HG02973 (cell line): ENCODE data around the gene NACC2.

Experiments used
- ATAC-seq: cut with Tn5 transposase; IDR thresholded peaks from one replicate; pipeline ENCODE4 v1.9.1; 2021; ENCODE audit warnings: moderate library complexity; ENCODE audit not compliant: unreplicated experiment

The NACC2 gene

DNA sequence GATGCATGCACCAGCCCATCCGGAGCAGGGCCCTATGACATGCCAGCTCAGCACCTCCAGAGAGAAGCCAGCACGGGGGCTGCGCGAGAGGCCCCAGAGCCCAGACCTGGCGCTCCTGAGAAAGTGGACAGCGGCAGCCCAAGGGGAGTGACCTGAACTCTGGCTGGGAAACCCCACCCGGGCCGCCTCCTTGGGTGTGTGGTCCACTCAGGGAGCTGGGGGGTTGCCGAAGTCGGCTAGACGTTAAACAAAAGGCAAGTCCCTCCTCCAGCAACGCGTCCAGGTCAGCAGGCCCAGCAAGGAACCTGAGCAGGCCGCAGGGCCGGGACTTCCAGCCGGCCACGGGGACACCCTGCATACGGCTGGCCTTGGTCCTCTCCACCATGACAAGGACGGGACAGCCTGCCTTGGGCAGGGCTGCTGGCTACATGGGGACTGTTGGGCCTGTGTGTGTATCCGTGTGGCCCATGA is 35.7 kb downstream of the NACC2 start:
- no peak for ATAC-seq

DNA sequence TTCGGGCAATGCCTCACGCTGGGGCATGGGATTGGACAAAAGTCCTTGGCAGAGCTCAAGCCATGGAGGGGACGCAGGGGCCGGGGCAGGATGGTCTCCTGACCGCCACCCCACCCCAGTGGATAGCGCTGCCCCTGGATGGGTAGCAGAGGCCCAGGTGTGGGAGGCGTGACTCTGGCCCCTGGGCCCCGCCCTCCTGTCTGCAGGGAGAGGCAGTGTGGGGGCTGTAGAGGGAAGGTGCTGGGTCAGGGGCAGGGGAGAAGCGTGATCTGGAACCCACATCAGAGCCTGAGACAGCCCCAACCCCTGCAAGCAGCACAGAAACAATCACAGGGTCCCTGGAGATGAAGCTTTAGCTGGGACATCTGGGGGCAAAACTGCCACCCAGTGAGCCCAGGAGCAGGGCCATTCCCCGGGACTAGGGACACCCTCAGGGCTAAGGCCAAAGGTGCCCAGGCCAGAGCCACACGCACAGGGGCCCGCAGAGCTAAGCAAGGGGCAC is 36.2 kb downstream of the NACC2 start:
- ATAC-seq: no peak

DNA sequence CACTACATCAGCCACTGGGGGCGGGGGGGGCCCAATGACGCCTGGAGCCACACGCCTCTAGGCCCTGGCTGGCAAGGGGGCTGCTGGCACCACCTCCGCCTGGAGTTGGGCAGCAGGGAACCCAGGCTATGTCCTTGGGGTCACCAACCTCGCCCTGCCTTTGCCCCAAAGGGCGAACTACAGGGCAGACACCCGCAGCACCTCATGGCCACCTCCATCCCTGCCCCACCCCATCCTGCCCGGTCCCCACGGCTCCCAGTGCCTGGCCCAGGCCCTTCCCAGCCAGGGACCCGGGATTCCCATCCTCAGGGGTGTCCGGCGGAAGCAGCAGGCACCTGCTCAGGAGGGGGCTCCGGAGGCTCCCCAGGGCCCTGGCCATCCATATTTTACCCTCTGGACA is 37.0 kb downstream of the NACC2 start:
- no peak for ATAC-seq

DNA sequence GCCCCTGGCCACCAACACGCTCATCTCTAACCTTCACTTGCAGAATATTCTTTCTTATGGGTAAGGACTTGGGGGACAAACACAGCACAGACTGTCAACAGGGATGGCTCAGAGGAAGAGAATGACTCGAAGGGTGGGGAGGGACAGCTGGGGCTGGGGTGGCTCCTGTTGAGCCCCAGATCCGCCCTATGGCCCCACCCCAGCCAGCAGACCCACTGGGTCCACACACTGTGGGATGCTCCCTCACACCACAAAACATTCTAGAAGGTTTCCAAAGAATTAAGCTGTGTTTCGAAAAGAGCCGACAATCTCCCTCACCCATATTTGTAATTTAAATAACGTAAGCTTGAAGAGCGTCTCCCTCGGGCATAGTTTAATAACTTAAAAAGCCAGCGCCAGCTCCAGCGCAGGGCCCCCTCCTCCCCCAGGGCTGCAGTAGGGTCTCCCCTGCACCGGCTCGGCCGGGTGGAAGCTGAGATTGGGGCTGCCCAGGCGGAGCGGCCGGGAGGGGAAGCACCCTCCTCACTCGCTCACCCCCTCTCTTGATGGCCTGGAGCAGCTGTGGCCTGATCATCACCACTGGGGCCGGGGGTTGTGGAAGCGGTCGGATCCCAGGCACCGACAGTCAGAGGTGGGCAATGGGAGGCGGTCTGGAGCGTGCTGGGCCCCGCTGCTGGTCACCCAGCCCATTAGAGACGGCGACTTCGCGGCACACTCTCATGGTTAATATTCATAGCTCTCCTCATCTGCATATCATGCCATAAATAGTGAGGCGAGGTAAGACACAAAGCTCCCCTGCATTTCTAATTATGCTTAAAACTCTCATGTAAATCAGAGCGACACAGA is 37.6 kb downstream of the NACC2 start:
- ATAC-seq: no peak

DNA sequence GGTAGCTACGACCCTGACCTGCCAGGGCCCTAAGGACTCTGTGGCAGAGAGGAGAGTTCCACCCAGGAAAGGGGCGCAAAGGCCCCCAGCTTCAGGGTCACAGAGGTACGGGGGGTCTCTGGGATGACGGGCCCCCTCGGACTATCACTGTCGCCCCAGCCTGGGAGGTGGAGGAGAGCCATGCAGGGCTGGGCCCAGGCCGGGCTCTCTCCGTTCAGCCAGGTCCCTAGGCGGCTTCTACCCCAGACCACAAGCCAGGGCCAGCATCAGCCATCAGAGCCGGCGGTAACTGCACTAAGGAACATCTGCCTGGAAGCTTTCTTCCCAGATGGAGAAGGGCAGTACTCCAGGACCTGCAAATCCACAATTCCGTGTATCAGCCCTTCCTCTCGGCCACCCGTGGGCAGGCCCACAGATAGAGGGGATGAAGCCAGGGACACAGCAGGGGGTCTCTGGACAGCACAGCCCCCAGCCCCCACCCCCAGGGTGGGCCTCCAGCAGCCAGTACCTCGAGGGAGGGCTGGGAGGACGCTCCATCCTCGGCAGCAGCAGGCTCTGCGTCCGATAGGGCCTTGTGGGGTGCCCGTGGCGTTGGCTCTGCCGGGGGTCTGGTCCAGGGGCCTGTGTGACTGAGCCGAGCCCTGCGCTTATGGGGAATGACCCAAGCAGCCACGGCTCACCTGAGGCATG is 38.4 kb downstream of the NACC2 start:
- ATAC-seq: no peak

DNA sequence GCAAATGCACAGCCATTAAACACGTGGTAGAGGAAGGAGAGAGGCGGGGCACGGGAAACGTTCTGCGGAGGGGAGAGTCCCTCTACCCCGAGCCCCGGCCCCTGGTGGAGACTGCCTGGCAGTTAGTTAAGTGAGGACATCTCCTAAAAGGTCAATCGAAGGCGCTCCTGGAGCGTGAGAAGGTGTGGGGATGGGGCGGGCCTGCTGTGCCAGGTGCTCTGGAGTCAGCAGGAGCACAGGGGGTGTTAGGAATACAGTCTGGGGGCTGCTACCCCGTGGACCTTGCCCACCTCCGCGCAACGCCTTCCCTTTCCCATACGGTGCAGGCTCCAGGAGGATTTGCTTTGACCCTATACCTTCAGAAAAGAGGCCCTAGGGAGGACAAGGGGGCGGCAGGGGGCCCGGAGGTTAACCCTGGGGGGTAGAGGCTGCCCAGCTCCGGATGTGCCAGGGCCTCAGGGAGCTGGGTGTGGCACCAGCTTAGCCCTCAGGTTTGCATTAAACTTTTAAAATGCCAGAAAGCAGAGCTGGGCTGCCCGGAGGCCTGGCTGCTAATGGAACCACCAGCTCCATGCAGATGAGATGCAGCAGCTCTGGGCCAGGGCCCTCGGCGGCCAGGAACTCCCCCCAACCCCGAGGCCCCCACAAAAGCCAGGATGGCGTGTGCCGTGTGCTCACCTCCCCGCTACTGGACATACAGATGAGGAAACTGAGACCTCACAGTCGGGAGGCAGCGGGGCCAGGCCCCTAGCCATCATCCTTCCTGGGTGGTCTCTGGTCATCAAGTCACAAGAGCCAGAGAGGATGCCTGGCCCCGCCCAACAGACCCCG is 39.2 kb downstream of the NACC2 start:
- no peak for ATAC-seq

DNA sequence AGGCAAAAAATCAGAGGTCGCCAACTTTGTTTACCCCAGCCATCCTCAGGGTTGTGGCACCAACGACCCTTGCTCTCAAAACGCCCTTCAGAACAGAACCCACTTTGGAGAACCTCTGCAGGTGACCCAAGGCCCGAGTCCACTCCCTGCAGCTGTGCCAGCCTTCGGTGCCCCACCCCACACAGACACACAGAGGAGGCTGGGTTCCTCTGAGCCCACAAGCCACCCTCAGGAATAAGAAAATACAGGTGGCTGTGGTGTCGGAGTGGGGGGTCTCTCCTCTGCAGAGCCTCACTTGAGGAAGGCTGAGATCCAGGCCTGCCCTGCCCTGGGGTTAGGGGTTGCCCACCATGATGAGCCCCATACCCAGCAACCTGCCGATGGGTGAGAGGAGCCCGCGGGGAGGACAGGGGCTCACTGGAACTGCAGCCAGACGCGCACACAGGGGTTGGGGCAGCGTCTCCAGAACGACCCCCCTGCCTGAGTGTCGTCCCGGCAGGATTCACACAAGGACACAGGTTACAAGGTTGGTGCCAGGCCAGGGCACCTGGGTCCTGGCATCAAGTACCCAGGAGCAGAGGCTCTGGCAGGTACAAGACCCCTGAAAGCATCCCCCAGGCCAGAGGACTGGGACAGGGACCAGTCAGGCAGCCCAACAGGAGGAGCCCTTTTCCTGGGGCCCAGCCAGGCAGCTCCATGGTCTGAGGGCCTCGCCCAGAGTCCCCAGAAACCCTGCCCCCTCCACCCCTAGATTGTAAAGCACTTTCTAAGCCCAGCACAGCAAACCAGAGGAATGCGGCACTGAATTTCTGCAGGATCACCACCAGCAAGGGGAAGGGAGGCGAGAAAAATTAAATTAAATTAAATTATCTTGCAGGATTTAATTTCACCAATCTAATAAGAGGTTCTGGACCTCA is 40.0 kb downstream of the NACC2 start:
- ATAC-seq: no peak

DNA sequence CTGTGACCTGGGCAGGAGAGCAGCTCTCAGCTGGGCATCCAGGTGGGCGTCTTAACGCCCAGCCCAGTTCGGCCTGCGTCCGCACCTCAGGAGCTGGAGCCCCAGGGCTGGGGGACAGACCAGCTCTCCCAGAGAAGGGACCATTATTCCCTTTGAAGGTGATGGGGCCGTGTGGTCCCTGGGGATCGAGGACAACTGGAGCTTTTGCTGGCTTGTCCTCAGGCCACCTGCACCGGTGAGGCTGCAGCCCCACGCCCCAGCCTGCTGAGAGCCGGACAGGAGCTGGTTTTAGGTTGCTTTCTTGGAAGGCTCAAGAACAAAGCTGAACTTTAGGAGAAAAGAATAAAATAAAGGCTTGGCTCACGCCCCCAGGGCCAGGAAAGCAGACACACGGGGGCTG is 40.9 kb downstream of the NACC2 start:
- no peak for ATAC-seq

DNA sequence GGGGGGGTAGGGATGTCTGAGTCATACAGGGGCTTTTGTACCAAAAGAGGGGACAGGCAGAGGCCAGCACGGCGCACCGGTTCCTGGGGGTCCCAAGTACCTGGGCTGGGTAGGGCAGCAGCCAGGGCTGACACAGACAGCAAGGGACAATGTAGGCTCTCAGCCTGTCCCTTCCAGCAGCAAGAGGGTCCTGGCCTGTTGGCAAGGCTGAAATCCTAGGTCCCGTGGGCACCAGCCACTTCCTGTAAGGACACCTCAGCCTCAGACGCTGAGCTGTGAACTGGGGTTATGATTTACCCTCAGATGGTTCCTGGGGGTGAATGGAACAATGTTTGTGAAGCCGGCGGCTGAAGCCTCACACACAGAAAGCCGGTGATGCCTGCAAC is 41.3 kb downstream of the NACC2 start:
- no peak for ATAC-seq

DNA sequence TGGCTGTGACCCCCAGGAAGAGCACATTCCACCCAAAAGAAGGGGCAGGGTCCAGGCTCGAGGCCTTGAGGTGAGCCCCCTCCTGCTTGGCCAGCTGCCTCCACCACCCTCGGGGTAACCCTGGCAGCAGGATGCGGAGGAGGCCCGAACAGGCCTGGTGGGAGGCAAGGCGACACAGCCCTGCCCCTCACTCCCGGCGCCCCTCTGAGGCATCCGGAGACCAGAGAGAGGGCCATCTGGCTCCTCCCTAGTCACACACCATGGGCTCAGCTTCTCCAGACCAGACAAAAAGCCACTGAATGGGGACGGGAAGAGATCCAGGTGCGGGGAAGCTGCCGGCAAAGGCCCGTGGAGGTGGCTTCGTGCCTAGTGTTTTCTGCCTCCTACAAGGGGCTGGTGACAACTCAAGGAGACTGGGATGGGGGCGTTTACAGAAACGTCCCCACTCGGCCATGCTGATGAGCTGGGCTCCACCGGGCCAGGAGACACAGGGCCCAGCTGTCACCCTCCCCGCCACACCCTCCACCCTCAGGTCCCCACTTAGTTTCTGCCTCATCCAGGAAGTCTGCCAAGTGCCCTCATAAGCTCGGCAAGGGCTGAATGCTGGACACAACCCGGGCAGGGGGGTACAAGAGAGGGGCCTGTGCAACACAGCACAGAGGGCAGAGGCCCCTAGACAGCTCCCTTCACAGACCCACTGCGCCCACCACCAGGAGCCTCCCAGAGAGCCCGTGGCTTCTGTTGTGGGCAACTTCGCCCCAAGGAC is 41.9 kb downstream of the NACC2 start:
- no peak for ATAC-seq

DNA sequence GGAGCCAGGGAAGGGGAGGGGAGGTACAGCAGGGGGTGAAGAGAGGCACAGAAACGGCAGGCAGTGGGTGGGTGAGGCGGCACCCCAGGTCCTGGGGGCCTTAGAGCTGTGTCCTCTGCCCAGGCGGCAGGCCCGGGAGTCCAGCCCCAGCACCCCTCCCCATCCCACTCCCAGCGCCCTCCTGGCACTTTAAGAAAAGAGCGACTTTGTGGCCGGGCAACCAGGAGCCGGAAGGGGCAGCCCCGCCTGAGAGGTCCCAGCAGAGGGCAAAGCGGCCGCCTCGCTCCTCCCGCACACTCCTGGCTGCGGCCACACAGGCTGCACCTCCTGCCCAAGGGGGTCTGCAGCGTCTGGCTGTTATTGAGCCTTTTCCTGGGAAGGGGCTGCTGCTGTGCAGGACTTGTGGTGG is 42.6 kb downstream of the NACC2 start:
- ATAC-seq: no peak

DNA sequence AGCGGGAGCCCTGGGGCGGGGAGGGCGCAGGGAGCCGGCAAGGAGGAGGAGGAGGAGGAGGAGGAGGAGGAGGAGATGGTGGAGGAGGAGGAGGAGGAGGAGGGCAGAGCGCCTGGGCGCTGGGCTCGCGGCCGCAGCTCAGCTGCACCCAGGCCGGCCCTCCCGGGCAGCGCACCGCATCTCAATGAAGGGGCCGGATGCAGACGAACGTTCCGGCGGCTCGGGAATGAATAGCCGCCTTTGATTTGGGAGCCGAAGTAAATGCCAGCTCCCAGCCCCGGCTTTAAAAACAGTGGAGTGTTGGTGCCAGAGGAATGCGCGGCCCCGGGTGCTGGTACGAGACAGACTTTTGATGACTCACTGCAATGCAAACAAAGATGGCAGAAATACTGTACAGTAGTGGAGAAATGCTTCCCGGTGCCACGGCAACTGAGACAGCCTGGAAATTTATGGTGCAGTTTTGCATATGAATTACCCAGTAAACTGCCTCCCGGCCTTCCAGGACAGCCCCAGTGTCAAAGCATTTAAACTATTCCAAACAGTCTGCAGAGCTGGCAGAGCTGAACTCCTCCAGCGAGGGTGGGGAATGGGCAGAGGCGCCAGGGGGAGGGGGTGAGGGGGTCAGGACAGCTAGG is 43.1 kb downstream of the NACC2 start:
- no peak for ATAC-seq

DNA sequence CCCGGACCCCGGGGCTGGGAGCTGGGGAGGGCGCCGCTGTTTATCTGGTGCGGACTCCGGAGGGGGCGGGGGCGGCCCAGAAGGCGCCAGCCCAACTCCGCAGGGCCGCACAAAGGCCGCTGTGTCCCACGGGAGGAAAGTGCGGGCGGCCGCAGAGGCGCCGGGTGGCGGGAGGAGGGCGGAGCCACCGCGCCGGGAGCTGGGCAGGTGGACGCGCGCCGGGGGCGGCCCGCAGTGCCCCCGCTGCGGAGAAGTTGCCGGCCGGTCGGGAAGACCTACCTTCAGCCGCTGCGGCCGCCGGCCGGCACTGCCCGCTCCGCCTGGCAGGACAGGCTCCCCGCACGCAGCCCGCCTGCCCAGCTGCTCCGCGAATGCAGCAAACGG is 43.6 kb downstream of the NACC2 start:
- ATAC-seq: no peak

DNA sequence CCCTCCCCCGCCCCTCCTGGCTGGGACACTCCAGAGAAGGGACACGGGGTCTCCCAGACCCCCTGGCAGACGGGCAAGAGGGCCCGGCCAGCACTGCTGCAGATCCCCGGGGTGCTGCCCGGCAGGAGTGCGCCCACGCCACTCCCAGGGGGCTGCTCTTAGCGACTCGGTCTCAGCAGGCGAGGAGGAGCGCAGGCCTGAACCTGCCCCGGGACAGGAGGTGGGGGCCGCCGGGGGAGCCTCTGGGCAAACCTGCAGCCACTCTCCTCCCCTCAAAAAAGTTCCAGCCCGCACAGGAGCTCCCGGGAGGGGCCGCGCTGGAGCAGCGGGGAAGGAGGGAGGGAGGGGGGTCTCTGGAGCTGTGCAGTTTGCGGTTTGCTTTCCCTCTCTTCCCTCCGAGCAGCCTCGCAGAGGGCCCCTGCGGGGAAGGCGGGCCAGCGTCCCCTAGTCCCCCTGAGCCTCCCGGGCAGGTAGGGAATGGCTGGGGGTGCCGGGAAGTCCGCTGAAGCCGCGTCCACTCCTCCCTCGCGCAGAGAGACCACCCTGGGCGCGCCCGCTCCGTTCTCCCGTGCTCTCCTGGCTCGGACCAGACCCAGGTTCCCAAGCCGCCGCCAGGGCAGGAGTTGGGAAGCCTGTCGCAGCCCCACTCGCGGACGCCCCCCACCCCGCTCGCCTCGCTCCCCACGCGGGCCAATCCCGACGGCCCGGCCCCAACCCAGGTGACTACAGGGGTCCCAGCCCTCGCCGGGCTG is 44.2 kb downstream of the NACC2 start:
- ATAC-seq: no peak

DNA sequence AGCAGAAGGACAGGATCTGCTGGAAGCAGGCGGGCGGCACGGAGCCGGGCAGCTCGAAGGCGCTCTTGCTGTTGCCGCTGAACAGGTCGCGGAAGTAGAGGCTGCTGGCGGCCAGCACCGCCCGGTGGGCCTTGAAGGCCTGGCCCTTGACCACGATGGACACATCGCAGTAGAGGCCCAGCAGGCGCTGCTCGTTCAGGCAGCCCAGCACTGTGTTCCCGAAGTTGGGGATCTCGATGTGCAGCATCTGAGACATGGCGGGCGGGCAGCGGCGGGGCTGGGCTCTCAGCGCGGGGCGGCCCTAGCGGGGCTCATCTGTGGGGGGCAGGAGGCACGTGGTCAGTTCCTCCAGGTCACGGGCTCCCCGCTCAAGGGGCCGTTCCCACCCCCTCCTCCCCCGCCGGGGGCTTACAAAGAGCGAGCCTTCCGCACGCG is 44.8 kb downstream of the NACC2 start:
- ATAC-seq: no peak

DNA sequence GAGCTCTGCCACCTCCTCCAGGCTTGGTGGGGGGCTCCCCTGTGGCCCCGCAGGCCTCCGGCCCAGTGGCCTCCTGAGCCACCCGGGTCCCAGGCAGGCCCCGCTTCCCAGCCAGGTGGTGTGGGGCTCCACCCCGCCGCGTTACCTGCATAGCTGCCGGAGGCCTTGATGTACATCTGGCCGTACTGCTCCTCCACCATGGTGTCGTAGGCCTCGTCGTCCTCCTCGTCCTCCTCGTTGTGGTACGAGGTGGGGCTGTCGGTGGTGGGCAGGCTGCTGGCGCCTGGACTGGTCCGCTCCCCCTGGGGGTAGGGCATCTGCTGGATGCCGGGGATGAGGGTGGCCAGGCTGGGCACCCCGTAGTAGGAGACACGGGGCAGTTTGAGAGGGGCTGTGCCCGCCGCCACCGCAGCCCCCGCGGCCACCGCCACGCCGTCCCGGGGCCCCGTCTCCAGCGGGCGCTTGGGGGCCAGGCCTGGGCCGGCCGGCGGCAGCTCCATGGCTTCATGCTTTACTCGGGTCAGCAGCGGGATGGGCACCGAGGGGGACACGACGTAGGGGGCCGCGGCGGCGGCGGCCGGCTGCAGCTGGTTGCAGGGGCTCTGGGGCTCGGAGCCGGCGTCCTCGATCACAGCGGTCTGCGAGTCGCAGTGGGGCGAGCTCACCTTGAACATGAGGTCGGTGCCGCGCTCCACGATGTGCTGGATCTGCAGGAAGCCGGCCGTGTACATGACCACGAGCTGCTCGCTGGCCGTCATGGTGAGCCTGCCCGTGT is 45.4 kb downstream of the NACC2 start:
- no peak for ATAC-seq

DNA sequence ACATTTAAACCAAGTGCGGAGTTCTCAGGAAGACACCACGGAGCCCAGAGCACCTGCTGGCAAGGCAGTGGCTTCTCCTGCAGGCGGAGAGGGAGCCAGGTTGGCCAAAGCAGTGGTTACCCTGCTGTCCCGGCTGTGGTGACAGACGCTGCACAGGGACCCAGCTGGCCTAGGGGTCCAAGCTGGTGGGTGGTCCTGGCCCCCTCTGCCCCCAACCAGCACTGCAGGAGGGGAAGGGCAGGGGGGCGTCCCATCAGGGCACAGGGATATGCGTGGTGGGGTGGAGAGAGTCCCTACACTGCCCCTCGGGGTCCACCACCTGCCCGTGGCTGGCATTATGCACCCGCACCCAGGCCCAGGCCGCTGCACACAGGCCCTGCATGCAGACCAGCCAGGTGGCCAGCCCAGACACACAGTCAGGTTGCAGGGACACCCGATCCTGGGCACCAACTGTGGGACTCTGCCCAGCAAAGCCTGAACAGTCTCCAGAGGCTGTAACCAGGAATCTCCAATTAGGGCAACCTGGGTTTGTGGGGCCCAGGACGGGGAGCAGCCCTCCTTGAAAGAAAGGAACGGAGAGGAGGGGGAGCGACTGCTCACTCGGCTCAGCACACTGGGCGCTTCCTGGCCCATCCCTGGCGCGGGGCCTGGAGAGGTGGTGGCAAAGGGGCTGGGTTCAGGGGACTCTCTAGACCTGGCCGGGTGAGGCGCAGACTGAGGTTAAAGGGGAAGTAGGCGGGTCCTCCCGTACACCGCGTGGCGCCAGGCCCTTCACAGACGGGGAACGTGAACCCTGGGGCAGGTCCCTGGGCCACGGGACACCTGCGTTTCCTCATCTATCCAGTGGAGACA is 46.3 kb downstream of the NACC2 start:
- no peak for ATAC-seq
